IMR-90 (cell line): ENCODE data around the gene SMIM24. TPM values are rescaled to one million over a fixed set of nuclear protein-coding genes. Genes with fewer than 3 reads are reported as not detected.

Experiments used
- ATAC-seq: fragments of 200-7000 bp; cut with Tn5 transposase; 2 replicates; pipeline ENCODE4 v1.9.1; 2020; ENCODE audit warnings: low read depth, mild to moderate bottlenecking, moderate library complexity
- BruUV-seq: library from RNA; stranded (reverse); fragments of 400-500 nt; replicated peaks from 2 replicates; lab custom pipeline; 2021; lab: Mats Ljungman, UMichigan
- CTCF ChIA-PET: fragments of 300-600 bp; formaldehyde crosslinking; extraction: SDS; loops from one replicate; lab custom pipeline; 2021; ENCODE audit warnings: antibody characterized with exemption; lab: Yijun Ruan, JAX
- POLR2A ChIA-PET: fragments of 300-600 bp; sonication (Branson Sonifier 250); formaldehyde crosslinking; loops from one replicate; lab custom pipeline; 2022; ENCODE audit warnings: antibody characterized with exemption; ENCODE audit not compliant: unreplicated experiment; lab: Charles Lee
- DNase-seq: peaks from one replicate; pipeline ENCODE4 v3.0.0; 2013
- H2AFZ ChIP-seq: replicated peaks from 2 replicates; pipeline ENCODE3; 2013; ENCODE audit warnings: low read length, mild to moderate bottlenecking; ENCODE audit not compliant: poor library complexity
- H2AK5ac ChIP-seq: 2 replicates; pipeline ENCODE4 v1.6.1; 2013; ENCODE audit warnings: low read depth, low read length, inconsistent platforms
- H2AK9ac ChIP-seq: replicated peaks from 2 replicates; pipeline ENCODE3; 2013; ENCODE audit warnings: mild to moderate bottlenecking, low read depth, low read length, moderate library complexity; ENCODE audit not compliant: poor library complexity
- H2BK120ac ChIP-seq: 2 replicates; pipeline ENCODE4 v1.6.1; 2013; ENCODE audit warnings: low read depth, low read length, inconsistent platforms
- H2BK15ac ChIP-seq: 3 replicates; pipeline ENCODE4 v1.6.1; 2013; ENCODE audit warnings: low read depth, low read length, inconsistent platforms
- H2BK20ac ChIP-seq: 2 replicates; pipeline ENCODE4 v1.6.1; 2013; ENCODE audit warnings: low read depth, mild to moderate bottlenecking, inconsistent platforms, low read length, moderate library complexity
- H2BK5ac ChIP-seq: 2 replicates; pipeline ENCODE4 v1.6.1; 2013; ENCODE audit warnings: mild to moderate bottlenecking, low read depth, low read length, inconsistent platforms; ENCODE audit not compliant: poor library complexity, severe bottlenecking
- H3K14ac ChIP-seq: replicated peaks from 2 replicates; pipeline ENCODE4 v1.6.1; 2013; ENCODE audit warnings: low read depth, low read length, inconsistent platforms
- H3K18ac ChIP-seq: 2 replicates; pipeline ENCODE4 v1.6.1; 2013; ENCODE audit warnings: low read depth, low read length, control low read depth
- H3K23ac ChIP-seq: 2 replicates; pipeline ENCODE4 v1.6.1; 2013; ENCODE audit warnings: low read depth, low read length, inconsistent platforms
- H3K27ac ChIP-seq: 2 replicates; pipeline ENCODE4 v1.5.1; 2013; ENCODE audit warnings: mild to moderate bottlenecking, control low read depth, low read length; ENCODE audit not compliant: insufficient read depth
- H3K27me3 ChIP-seq: 2 replicates; pipeline ENCODE4 v1.6.1; 2013; ENCODE audit warnings: low read length; ENCODE audit not compliant: control insufficient read depth, insufficient read depth
- H3K36me3 ChIP-seq: 2 replicates; pipeline ENCODE4 v1.6.1; 2013; ENCODE audit warnings: low read length, mixed read lengths; ENCODE audit not compliant: control insufficient read depth, insufficient read depth
- H3K4ac ChIP-seq: 2 replicates; pipeline ENCODE4 v1.6.1; 2013; ENCODE audit warnings: low read depth, low read length, inconsistent platforms
- H3K4me1 ChIP-seq: 2 replicates; pipeline ENCODE4 v1.6.1; 2013; ENCODE audit warnings: low read length, mixed read lengths; ENCODE audit not compliant: control insufficient read depth, insufficient read depth
- H3K4me2 ChIP-seq: 2 replicates; pipeline ENCODE4 v1.6.1; 2013; ENCODE audit warnings: low read depth, mild to moderate bottlenecking, control low read depth, low read length, moderate library complexity
- H3K4me3 ChIP-seq: 2 replicates; pipeline ENCODE4 v1.5.1; 2013; ENCODE audit warnings: low read depth, mild to moderate bottlenecking, control low read depth, low read length, moderate library complexity; ENCODE audit not compliant: insufficient read depth
- H3K56ac ChIP-seq: 2 replicates; pipeline ENCODE4 v1.6.1; 2013; ENCODE audit warnings: low read length, inconsistent platforms; ENCODE audit not compliant: insufficient read depth; ENCODE audit errors: extremely low read depth
- H3K79me1 ChIP-seq, 2 experiments: 2 replicates each; pipeline ENCODE4 v1.6.1; 2013; ENCODE audit warnings: low read length in 2 of 2, inconsistent platforms in 1 of 2, low read depth in 1 of 2
- H3K9ac ChIP-seq: 2 replicates; pipeline ENCODE4 v1.6.1; 2013; ENCODE audit warnings: low read depth, low read length, control low read depth
- H3K9me1 ChIP-seq: 2 replicates; pipeline ENCODE4 v1.6.1; 2013; ENCODE audit warnings: low read length, inconsistent platforms; ENCODE audit not compliant: insufficient read depth
- H3K9me3 ChIP-seq: 2 replicates; pipeline ENCODE4 v1.6.1; 2013; ENCODE audit warnings: low read length; ENCODE audit not compliant: control insufficient read depth, insufficient read depth
- H4K20me1 ChIP-seq: 2 replicates; pipeline ENCODE4 v1.6.1; 2013; ENCODE audit warnings: low read length, inconsistent platforms; ENCODE audit not compliant: insufficient read depth
- H4K5ac ChIP-seq: 2 replicates; pipeline ENCODE4 v1.6.1; 2013; ENCODE audit warnings: mild to moderate bottlenecking, low read depth, low read length, control low read depth
- H4K8ac ChIP-seq, 2 experiments: 2 replicates each; pipeline ENCODE4 v1.6.1; 2013; ENCODE audit warnings: low read depth in 2 of 2, low read length in 2 of 2, control low read depth in 1 of 2, inconsistent platforms in 1 of 2
- H4K91ac ChIP-seq: 2 replicates; pipeline ENCODE4 v1.6.1; 2013; ENCODE audit warnings: low read depth, low read length, inconsistent platforms; ENCODE audit not compliant: insufficient read depth
- BHLHE40 ChIP-seq: fragments of 150-350 bp; IDR thresholded peaks from 2 replicates; pipeline ENCODE4 v1.6.1; 2016; ENCODE audit warnings: mild to moderate bottlenecking, low read depth, low read length
- CEBPB ChIP-seq: IDR thresholded peaks from 2 replicates; pipeline ENCODE4 v1.6.1; 2012; ENCODE audit warnings: low read depth, low read length, improper control_type of control experiment
- CHD1 ChIP-seq: IDR thresholded peaks from 2 replicates; pipeline ENCODE4 v1.6.1; 2012; ENCODE audit warnings: low read depth, low read length, improper control_type of control experiment
- FOS ChIP-seq: fragments of 150-350 bp; IDR thresholded peaks from 2 replicates; pipeline ENCODE4 v1.6.1; 2016; ENCODE audit warnings: low read depth, low read length
- MAFK ChIP-seq: IDR thresholded peaks from 2 replicates; pipeline ENCODE4 v1.6.1; 2012; ENCODE audit warnings: low read depth, low read length, improper control_type of control experiment
- MAZ ChIP-seq: IDR thresholded peaks from 2 replicates; pipeline ENCODE4 v1.6.1; 2012; ENCODE audit warnings: low read depth, mild to moderate bottlenecking, low read length, improper control_type of control experiment, moderate library complexity, borderline replicate concordance
- MXI1 ChIP-seq: IDR thresholded peaks from 2 replicates; pipeline ENCODE4 v1.6.1; 2012; ENCODE audit warnings: low read depth, mild to moderate bottlenecking, low read length, moderate library complexity, borderline replicate concordance
- NFE2L2 ChIP-seq: fragments of 150-350 bp; IDR thresholded peaks from 2 replicates; pipeline ENCODE4 v1.6.1; 2016; ENCODE audit warnings: low read depth, mild to moderate bottlenecking, low read length
- POLR2A ChIP-seq: IDR thresholded peaks from 2 replicates; pipeline ENCODE4 v1.6.1; 2012; ENCODE audit warnings: mild to moderate bottlenecking, low read depth, low read length
- RAD21 ChIP-seq: IDR thresholded peaks from 2 replicates; pipeline ENCODE4 v1.6.1; 2012; ENCODE audit warnings: low read length, improper control_type of control experiment
- RCOR1 ChIP-seq: IDR thresholded peaks from 2 replicates; pipeline ENCODE4 v1.6.1; 2012; ENCODE audit warnings: mild to moderate bottlenecking, low read length, improper control_type of control experiment; ENCODE audit not compliant: insufficient replicate concordance
- RFX5 ChIP-seq: IDR thresholded peaks from 2 replicates; pipeline ENCODE4 v1.8.0; 2012; ENCODE audit warnings: low read depth, mild to moderate bottlenecking, low read length, moderate library complexity
- SMC3 ChIP-seq: fragments of 150-350 bp; IDR thresholded peaks from 2 replicates; pipeline ENCODE4 v1.6.1; 2016; ENCODE audit warnings: low read depth, mild to moderate bottlenecking, antibody characterized with exemption, low read length, moderate library complexity
- WGBS, 2 experiments: methylation state at CpG; one replicate each; pipeline versions ENCODE4 v1.1.5 to v1.1.7; 2013; ENCODE audit warnings: missing lambda C conversion rate in 2 of 2; ENCODE audit not compliant: insufficient read length in 1 of 2; ENCODE audit errors: extremely low coverage in 2 of 2; 5-methylcytosine and 5-hydroxymethylcytosine counted together
- dilution Hi-C: fragments of 300-500 bp; cut with HindIII; formaldehyde crosslinking; loops from one replicate; pipeline ENCODE4 v1.14.3; 2018; ENCODE audit warnings: low sequenced_read_pairs; ENCODE audit not compliant: unreplicated experiment
- in situ Hi-C: fragments of 300-500 bp; cut with MboI; formaldehyde crosslinking; loops from 3 replicates; pipeline ENCODE4 v1.14.3; 2019; ENCODE audit warnings: low sequenced_read_pairs, inconsistent platforms, mixed read lengths
- intact Hi-C: fragments of 100-400 bp; cut with micrococcal nuclease; formaldehyde crosslinking; loops from 2 replicates; pipeline ENCODE4 v1.10.0; 2022
- polyA plus RNA-seq, 3 experiments: library from polyadenylated mRNA; depleted of rRNA; stranded (reverse); fragments of >200 nt; gene quantifications; 2 replicates each; pipeline ENCODE4 v1.2.3, GENCODE V29; 2012; ENCODE audit warnings: low replicate concordance in 1 of 3
- total RNA-seq: library from RNA; depleted of rRNA; stranded (reverse); fragments of >200 nt; gene quantifications from 2 replicates; pipeline ENCODE4 v1.2.3, GENCODE V29; 2012
- TF ChIP-seq, protein P1 (sequence below): fragments of 150-350 bp; IDR thresholded peaks from 2 replicates; pipeline ENCODE4 v1.6.1; 2017; ENCODE audit warnings: mild to moderate bottlenecking, antibody characterized with exemption, low read length, low read depth
- TF ChIP-seq, protein P2 (sequence below): conservative IDR thresholded peaks from 2 replicates; pipeline ENCODE4 v1.5.1; 2012; ENCODE audit warnings: mild to moderate bottlenecking, low read depth, low read length, improper control_type of control experiment
- TF ChIP-seq, protein P3 (sequence below): fragments of 150-350 bp; IDR thresholded peaks from 2 replicates; pipeline ENCODE4 v1.6.1; 2016; ENCODE audit warnings: low read depth, mild to moderate bottlenecking, low read length, moderate library complexity, borderline replicate concordance

SMIM24 gene
- total and polyA plus RNA-seq, 2 of the 4 experiments (the other 2 are of a cell fraction) = not detected

DNA sequence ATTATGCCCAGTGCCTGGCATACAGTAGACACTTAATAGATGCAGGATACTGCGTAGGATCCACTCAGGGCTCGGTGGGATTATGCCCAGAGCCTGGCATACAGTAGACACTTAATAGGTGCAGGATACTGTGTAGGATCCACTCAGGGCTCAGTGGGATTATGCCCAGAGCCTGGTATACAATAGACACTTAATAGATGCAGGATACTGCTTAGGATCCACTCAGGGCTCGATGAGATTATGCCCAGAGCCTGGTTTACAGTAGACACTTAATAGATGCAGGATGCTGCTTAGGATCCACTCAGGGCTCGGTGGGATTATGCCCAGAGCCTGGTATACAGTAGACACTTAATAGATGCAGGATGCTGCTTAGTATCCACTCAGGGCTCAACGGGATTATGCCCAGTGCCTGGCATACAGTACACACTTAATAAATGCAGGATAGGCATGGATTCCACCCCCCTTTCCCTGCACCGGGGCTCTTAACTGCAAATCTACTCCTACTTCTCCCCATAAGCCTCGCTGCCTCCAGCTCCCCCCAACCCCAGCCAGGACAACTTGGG lies 24.9 kb downstream of the SMIM24 start:
- Histone ChIP-seq H3K56ac (no peak overlapping the region), H4K91ac (no peak overlapping the region), H3K79me1 (peaks cover 44 to 81% of the 10 kb centered on the region in 2 experiments), H3K23ac (no peak overlapping the region; the same call in 1 of the 2 replicates), H3K9me3 (no peaks in the 10 kb centered on the region), H2AFZ (no peak overlapping the region), H3K18ac (no peak overlapping the region), H4K5ac (no peak overlapping the region), H2BK120ac (no peak overlapping the region), H3K9me1 (peaks cover 15% of the 10 kb centered on the region), H4K20me1 (peaks cover 59% of the 10 kb centered on the region), H2AK9ac (peak overlapping the region; percentile 81), H2BK20ac (peak overlapping the region; percentile 23; the same call in 1 of the 2 replicates), H3K9ac (no peak overlapping the region), H3K4me2 (no peak overlapping the region), H2BK15ac (no peak overlapping the region), H4K8ac (peak overlapping the region in 1 of 2 experiments; percentile 11; a peak in 1 of 4 replicates), H3K4ac (no peak overlapping the region), H2AK5ac (no peak overlapping the region), H3K4me1 (peaks cover 29% of the 10 kb centered on the region), H3K14ac (no peak overlapping the region), H3K36me3 (peaks cover 52% of the 10 kb centered on the region), H3K4me3 (no peak overlapping the region), H2BK5ac (no peak overlapping the region), H3K27ac (no peak overlapping the region), H3K27me3 (no peaks in the 10 kb centered on the region)
- 85% methylated on average over 5 of the region's 7 CpGs; no CpG with 5 or more reads in 1 of the 2 experiments for WGBS, 2 experiments
- intact Hi-C loops = no loop called here
- CTCF ChIA-PET = interaction anchor here (0.6 kb wide), 1 partner anchor 47 kb away, joined by 4 read pairs; no protein-coding TSS in a partner anchor
- no TSS peak for BruUV-seq
- ATAC-seq (no peak), DNase-seq (no peak)
- dilution Hi-C loops = no loop called here
- TF ChIP-seq FOS = no peak
- TF ChIP-seq, protein P1, sequence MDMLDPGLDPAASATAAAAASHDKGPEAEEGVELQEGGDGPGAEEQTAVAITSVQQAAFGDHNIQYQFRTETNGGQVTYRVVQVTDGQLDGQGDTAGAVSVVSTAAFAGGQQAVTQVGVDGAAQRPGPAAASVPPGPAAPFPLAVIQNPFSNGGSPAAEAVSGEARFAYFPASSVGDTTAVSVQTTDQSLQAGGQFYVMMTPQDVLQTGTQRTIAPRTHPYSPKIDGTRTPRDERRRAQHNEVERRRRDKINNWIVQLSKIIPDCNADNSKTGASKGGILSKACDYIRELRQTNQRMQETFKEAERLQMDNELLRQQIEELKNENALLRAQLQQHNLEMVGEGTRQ = no peak
- TF ChIP-seq MAZ = no peak
- TF ChIP-seq BHLHE40 = no peak
- TF ChIP-seq MAFK = no peak
- TF ChIP-seq SMC3 = no peak
- TF ChIP-seq NFE2L2 = no peak
- no peak for TF ChIP-seq RAD21
- TF ChIP-seq, protein P2, sequence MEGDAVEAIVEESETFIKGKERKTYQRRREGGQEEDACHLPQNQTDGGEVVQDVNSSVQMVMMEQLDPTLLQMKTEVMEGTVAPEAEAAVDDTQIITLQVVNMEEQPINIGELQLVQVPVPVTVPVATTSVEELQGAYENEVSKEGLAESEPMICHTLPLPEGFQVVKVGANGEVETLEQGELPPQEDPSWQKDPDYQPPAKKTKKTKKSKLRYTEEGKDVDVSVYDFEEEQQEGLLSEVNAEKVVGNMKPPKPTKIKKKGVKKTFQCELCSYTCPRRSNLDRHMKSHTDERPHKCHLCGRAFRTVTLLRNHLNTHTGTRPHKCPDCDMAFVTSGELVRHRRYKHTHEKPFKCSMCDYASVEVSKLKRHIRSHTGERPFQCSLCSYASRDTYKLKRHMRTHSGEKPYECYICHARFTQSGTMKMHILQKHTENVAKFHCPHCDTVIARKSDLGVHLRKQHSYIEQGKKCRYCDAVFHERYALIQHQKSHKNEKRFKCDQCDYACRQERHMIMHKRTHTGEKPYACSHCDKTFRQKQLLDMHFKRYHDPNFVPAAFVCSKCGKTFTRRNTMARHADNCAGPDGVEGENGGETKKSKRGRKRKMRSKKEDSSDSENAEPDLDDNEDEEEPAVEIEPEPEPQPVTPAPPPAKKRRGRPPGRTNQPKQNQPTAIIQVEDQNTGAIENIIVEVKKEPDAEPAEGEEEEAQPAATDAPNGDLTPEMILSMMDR = no peak
- no peak for TF ChIP-seq CEBPB
- TF ChIP-seq MXI1 = no peak
- TF ChIP-seq RCOR1 = no peak
- TF ChIP-seq, protein P3, sequence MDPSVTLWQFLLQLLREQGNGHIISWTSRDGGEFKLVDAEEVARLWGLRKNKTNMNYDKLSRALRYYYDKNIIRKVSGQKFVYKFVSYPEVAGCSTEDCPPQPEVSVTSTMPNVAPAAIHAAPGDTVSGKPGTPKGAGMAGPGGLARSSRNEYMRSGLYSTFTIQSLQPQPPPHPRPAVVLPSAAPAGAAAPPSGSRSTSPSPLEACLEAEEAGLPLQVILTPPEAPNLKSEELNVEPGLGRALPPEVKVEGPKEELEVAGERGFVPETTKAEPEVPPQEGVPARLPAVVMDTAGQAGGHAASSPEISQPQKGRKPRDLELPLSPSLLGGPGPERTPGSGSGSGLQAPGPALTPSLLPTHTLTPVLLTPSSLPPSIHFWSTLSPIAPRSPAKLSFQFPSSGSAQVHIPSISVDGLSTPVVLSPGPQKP = no peak
- TF ChIP-seq RFX5 = no peak
- no peak for TF ChIP-seq CHD1
- no peak for TF ChIP-seq POLR2A
- POLR2A ChIA-PET = no interaction called here
- in situ Hi-C loops = no loop called here
